ENCODE measurements around the gene ATP10A.
A peak's percentile ranks its signal among the peaks of the same experiment; 100 is the strongest.
"Not testable (repeated sequence)": the region's sequence is repeated elsewhere in the genome, so short reads cannot be mapped to it uniquely, and the experiment has no call there.

The ATP10A gene

GRCh38 chr15:25789211-25789610, 73.9 kb downstream of the ATP10A start:
- DNase-seq, result no peak

GRCh38 chr15:25787855-25788520, 75.1 kb downstream of the ATP10A start:
- DNase-seq, result no peak

GRCh38 chr15:25787381-25787780, 75.7 kb downstream of the ATP10A start:
- no peak for DNase-seq

- DNase-seq, result no peak
Measured at GRCh38 chr15:25786040-25786439, 77.1 kb downstream of the ATP10A start.

GRCh38 chr15:25785641-25786025, 77.5 kb downstream of the ATP10A start:
- no peak for DNase-seq

- DNase-seq, result no peak
Measured at GRCh38 chr15:25784876-25785640, 78.1 kb downstream of the ATP10A start.

DNA sequence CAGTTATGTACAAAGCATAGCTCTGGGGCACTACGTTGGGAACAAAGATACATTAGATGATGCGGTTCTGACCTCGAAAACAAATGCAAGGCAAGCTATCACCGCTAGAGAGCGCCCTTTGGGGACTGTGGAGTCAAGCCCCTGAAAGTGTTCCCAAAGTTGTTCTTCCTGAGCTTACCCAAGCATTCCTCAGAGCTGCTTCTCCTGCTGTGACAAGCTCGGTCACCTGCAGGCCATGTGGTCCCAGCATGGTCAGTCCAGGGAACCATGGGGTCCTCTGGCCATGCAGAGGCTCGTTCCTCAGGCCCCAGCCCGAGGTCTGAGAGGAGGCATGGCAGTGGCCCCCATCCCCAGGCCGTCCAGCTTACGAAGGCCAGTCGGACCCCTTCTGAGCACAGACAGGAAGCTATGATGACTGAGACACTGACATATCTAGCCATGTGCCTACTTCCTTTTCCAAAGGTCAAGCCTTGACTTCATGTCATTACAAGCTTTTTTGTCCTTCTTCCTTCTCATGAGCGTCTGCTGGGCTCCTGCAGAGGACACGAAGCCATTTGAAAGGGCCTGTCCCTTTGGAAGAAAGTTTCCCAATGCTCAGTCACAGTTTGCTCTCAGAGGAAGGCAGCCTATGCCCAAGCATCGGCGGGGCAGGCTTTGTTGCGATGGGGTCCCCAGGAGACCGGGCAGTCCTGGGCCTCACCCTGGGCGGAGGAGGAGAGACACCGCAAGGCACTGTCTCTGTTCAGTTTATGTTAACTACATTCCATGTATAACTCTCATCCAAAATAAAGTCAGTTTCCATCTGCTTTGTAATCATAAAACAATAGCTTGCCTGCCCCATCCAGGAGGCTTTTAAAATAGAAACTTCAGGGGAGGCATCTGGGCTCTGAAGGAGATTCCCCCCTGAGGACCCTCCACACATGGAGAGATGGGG, 79.3 kb downstream of the ATP10A start:
- DNase-seq, result peak; percentile 43

DNA sequence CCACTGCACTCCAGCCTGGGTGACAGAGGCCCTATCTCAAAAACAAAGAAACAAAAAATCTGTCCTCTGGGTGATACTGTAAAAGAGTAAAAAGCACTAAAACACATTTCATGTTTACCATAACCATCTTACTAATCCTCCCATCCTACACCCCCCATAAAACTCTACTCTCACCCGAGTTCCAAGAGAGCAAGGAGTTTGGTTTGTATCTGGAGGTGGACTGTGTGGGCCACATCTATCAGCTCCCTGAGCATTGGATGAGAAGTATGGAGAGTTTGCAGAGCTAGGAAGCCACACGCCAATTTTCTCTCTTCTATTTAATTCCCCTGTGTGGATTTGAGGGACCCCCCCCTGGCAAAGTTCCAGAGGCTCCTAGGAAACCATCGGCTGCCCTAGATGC, 80.0 kb downstream of the ATP10A start:
- DNase-seq, result no peak

DNA sequence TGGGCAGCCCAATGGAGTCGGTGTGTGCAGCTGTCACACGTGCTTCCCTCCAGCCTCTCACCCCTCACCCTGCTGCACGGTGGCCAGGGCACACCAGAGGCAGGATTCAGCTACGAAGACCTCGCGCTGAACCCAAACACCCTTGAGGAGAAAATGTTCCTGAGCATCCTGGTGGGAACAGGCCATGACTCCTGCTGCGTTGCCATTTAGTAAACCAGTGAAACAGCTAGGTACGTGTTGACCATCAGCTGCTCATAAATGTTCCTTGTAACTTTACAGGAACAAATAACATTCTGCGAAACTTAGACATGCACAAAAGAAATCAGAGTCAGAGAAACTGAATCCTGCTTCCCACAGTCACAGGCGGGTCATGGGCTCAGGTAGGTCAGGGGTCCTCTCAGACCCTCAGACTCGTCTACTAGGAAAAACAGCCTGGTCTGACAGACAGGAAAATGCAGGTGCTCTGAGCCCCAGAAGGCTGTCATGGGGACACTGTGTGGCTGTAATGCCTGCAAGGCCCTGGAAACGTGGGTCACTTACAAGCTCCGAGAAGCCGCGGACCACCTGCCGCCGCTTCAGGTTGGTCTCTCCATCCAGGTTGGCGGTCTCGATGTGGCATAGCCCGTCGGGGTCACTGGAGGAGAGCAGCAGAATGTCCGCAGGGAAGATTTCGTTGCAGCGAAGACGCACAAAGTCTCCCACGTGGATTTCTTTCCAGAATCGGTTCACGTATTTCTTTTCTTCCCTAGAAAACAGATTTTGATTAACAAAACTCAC, 82.5 kb downstream of the ATP10A start:
- no peak for DNase-seq

GRCh38 chr15:25778161-25778560, 85.0 kb downstream of the ATP10A start:
- no peak for DNase-seq

GRCh38 chr15:25777037-25777436, 86.1 kb downstream of the ATP10A start:
- no peak for DNase-seq

DNA sequence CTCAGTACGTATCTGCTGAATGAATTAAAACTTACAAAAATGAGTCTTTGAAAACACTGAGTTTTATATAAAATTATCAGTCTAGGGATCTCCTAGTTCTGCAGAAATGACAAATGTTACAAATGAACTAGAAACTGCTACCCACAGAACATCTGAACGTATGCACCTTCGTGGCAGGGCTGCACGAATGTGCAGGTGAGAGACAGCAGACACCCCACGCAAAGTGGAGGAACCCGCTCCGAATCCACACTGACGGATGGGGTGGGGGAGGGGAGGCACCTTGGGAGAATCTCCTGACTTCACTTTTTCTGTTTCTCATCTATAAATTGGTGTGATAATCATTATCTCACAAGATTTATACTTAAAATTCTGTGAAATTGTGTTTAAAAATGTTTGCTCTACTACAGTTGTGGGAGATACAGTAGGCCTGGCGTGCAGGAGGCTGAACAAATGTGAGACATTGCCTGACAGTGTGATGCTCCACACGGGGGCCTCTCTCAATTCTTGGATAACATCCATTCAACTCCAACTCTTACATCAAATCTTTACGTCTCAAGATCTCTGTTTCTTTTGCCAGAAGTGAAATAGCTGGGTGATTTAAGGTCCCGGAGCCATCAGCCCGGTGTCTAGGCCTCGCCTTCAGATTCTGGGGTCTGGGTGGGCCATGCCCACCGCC, 86.9 kb downstream of the ATP10A start:
- DNase-seq, result no peak

DNA sequence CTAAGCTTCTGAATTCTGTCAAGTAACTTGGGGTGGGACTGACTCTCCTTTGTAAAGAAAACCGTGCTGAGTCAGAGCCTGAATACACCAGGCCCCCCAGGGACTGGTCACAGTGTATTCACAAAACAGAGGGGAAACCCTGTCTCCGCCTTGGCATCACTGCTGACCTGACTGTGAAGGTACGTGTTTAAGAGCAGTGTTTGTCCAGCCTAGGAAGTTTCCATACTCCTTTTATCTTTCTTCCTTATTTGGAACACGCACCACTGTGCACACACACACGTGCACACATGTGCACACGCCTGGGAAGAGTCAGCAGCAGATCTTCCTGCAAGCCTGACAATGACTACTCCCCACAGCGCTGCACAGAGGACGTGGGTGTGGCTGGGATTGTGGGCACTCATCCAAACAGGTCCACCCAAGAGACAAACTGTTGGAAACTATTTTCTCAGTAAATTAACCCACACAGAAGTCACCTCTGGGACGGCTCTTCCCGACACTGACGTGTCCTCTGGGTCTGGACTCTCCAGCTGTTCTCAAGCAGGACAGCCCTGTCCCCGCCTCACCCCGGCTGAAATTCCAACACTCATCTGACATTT, 87.7 kb downstream of the ATP10A start:
- DNase-seq, result no peak

GRCh38 chr15:25774871-25775270, 88.3 kb downstream of the ATP10A start:
- DNase-seq, result no peak

GRCh38 chr15:25773248-25773647, 89.9 kb downstream of the ATP10A start:
- DNase-seq, result no peak

DNA sequence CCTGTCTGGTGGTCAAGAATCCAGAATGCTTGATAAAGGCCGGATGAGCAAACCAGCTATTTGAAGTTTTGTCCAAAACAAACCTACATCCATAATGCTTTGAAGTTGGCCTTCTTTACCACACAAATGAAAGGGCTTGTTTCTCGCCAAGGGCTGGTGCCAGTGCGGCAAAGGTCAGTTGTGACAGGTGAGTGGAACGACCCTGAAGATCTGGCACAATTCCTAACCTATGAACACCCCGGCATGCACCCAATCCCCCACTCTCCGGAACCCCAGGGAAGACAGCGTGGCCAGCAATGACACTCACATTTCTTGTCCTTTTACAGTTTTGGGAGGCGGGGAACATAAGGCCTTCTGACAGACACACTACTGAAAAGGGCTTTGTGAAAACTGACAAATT, 90.6 kb downstream of the ATP10A start:
- DNase-seq, result no peak

DNA sequence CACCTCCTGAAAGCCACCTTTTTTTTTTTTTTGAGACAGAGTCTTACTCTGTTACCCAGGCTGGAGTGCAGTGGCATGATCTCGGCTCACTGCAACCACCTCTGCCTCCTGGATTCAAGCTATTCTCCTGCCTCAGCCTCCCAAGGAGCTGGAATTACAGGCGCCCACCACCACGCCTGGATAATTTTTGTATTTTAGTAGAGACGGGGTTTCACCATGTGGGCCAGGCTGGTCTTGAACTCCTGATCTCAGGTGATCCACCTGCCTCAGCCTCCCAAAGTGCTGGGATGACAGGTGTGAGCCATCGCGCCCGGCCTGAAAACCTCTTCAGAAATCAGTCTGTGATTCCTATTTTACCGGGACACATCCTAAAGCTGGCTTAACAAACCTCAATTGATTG, 91.4 kb downstream of the ATP10A start:
- DNase-seq, result not testable (repeated sequence)

DNA sequence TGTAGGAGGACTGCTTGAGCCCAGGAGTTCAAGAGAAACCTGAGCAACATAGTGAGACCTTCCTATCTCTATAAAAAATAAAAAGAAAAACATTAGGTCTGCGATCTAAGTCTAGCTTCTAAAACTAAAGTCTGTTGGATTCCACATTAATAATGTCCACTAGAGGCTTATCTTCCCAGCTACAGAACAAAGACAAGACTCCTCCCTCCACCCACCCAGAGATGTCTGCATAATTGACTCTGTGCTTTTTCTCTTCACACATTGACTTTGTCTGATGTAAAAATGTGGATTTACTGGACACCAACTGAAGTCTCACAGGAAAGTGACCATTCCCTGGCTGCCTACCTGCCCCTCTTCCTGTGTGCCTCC, 91.8 kb downstream of the ATP10A start:
- no peak for DNase-seq

DNA sequence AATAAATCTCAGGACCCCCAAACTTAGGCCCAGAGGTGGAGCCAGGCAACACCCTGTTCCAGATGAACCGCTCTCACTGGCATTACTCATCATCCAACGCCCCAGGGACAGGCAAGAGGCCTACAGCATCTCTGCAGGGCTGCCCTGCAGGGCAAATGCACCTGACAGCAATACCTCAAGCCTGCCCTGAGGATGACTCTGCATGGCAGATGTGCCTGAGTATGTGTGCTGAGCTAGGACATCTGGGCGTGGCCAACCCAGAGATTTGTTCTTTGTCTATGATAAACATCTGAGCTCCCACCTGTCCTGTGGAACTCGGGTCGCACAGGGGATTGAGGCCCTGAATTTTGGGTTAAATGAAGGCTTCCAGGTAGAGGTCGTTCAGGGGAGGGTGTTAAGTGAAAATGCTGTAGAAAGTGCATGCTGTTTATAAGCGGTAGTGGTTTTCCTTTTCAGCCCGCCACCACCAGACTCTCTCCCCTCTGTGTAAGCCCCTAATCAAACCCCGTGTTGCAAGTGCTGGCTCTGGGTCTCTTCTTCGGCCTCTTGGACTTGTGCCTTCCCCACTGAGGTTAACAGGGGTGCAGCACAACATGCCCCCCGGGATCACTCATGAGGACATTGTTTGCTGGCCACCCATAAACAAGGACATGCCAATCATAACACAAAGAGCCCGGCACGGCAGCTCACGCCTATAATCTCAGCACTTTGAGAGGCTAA, 92.3 kb downstream of the ATP10A start:
- no peak for DNase-seq

GRCh38 chr15:25770031-25770430, 93.1 kb downstream of the ATP10A start:
- no peak for DNase-seq

DNA sequence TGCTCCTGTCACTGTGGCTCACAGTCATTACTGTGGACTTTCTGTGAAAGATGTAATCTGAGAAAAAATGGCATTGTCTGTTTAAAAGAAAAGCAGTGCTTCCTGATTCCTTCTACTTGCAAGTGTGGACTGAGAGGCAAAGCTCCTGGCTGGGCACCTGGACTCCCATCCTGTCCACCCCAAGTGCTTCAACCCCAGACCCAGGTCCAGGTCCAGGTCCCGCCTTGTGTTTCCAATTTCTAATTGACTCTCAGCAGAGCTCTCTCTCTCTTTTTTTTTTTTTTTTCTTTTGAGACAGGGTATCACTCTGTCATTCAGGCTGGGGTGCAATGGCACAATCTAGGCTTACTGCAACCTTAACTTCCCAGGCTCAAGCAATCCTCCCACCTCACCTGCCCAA, 94.9 kb downstream of the ATP10A start:
- DNase-seq, result no peak

Data from activated naive CD4-positive, alpha-beta T cell treated with Interleukin-2 at 50 U/mL for 16 hours (primary cell).